KMS-11 (cell line): ENCODE data around the gene CKLF.

Experiments
- H2AFZ ChIP-seq: fragments of 200-600 bp; sonication (generic); 2 replicates; pipeline ENCODE4 v1.6.1; 2016; ENCODE audit warnings: antibody characterized with exemption, mixed run types, low read depth
- H3K27ac ChIP-seq: fragments of 200-600 bp; sonication (generic); 2 replicates; pipeline ENCODE4 v1.6.1; 2016; ENCODE audit warnings: mild to moderate bottlenecking, mixed run types
- H3K27me3 ChIP-seq: fragments of 200-600 bp; sonication (generic); 2 replicates; pipeline ENCODE4 v1.6.1; 2017; ENCODE audit warnings: mild to moderate bottlenecking, low read depth, mixed run types, moderate library complexity; ENCODE audit not compliant: insufficient read depth
- H3K36me3 ChIP-seq: fragments of 200-600 bp; sonication (generic); 2 replicates; pipeline ENCODE4 v1.6.1; 2017; ENCODE audit warnings: mild to moderate bottlenecking, mixed run types; ENCODE audit not compliant: insufficient read depth
- H3K4me1 ChIP-seq: fragments of 200-600 bp; sonication (generic); 2 replicates; pipeline ENCODE4 v1.6.1; 2016; ENCODE audit warnings: mild to moderate bottlenecking, low read depth, mixed run types; ENCODE audit not compliant: poor library complexity, severe bottlenecking
- H3K4me2 ChIP-seq: fragments of 200-600 bp; sonication (generic); 2 replicates; pipeline ENCODE4 v1.7.0; 2016; ENCODE audit warnings: mild to moderate bottlenecking, mixed run types
- H3K4me3 ChIP-seq: fragments of 200-600 bp; sonication (generic); IDR thresholded peaks from 2 replicates; pipeline ENCODE4 v1.6.1; 2017; ENCODE audit warnings: low read depth, low read length, mixed read lengths; ENCODE audit not compliant: insufficient read depth
- H3K79me2 ChIP-seq: fragments of 200-600 bp; sonication (generic); 2 replicates; pipeline ENCODE4 v1.6.1; 2016; ENCODE audit warnings: low read depth, mixed run types; ENCODE audit not compliant: insufficient read depth
- H3K9ac ChIP-seq: fragments of 200-600 bp; sonication (generic); 2 replicates; pipeline ENCODE4 v1.6.1; 2016; ENCODE audit warnings: mild to moderate bottlenecking, mixed run types
- H4K20me1 ChIP-seq: fragments of 200-600 bp; sonication (generic); 2 replicates; pipeline ENCODE4 v1.6.1; 2016; ENCODE audit warnings: mild to moderate bottlenecking, mixed run types; ENCODE audit not compliant: insufficient read depth
- TF ChIP-seq, protein P1 (sequence below): fragments of 200-600 bp; sonication (generic); conservative IDR thresholded peaks from 2 replicates; pipeline ENCODE4 v1.6.1; 2017; ENCODE audit warnings: low read depth, mild to moderate bottlenecking, antibody characterized with exemption, low read length, moderate library complexity, mixed read lengths

Gene CKLF

DNA sequence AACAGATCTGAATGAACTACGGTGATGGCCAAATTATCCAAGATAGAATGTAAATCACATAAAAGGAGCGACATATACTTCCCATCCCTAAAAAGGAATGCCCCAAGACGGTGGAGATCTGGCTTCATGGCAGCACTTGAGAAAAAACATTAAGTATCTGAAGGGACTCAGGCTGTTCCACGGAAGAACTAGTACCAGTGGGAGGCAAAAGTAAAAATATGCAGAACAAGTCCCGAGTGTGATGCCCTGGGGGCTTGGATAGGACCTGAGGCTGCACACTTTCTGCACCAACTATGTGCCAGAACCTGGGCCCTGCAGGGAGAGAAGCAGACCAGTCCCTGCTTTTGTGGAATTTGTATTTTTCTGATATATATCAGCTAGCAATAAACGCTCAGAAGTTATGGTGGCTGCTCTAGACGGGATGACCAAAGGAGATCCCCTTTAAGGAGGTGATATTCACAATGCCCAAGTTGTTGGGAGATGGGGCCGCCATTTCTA, 539 bp upstream of the CKLF start:
- H3K4me2 ChIP-seq = peak overlapping the region; percentile 93
- H3K9ac ChIP-seq = peak overlapping the region; percentile 76
- no peaks in the 10 kb centered on the region for H4K20me1 ChIP-seq
- TF ChIP-seq, protein P1, sequence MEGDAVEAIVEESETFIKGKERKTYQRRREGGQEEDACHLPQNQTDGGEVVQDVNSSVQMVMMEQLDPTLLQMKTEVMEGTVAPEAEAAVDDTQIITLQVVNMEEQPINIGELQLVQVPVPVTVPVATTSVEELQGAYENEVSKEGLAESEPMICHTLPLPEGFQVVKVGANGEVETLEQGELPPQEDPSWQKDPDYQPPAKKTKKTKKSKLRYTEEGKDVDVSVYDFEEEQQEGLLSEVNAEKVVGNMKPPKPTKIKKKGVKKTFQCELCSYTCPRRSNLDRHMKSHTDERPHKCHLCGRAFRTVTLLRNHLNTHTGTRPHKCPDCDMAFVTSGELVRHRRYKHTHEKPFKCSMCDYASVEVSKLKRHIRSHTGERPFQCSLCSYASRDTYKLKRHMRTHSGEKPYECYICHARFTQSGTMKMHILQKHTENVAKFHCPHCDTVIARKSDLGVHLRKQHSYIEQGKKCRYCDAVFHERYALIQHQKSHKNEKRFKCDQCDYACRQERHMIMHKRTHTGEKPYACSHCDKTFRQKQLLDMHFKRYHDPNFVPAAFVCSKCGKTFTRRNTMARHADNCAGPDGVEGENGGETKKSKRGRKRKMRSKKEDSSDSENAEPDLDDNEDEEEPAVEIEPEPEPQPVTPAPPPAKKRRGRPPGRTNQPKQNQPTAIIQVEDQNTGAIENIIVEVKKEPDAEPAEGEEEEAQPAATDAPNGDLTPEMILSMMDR = peak; percentile 13; the same call in 1 of the 2 replicates
- peak overlapping the region; percentile 82 for H2AFZ ChIP-seq
- no peaks in the 10 kb centered on the region for H3K36me3 ChIP-seq
- H3K4me1 ChIP-seq = peaks cover 72% of the 10 kb centered on the region
- H3K4me3 ChIP-seq = no peak overlapping the region
- H3K27ac ChIP-seq = peak overlapping the region; percentile 73
- H3K27me3 ChIP-seq = no peaks in the 10 kb centered on the region
- peaks cover 37% of the 10 kb centered on the region for H3K79me2 ChIP-seq

DNA sequence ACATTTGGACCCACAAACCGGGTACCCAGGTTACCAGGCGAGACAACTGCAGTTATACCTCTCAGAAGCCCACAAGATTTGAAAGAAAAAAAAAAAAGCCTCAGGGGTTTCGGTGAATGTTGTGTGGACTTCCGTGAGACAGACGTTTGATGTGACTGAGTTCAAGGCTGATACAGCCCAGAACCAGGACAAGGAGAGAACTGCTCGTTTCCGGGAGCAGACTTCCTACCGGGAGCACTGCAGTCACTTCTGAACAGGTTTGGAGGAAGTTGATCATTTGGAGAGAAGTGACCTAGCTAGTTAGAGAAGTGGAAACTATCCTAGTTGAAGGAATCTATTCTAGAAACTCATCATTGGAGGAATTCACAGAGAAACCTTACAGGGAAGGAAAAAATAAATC, 847 bp downstream of the CKLF start:
- Histone ChIP-seq H2AFZ (peak overlapping the region; percentile 82; the same call in 1 of the 2 replicates), H3K27ac (no peak overlapping the region), H4K20me1 (no peaks in the 10 kb centered on the region), H3K4me1 (peaks cover 72% of the 10 kb centered on the region), H3K4me2 (peak overlapping the region; percentile 93), H3K27me3 (no peaks in the 10 kb centered on the region), H3K79me2 (peaks cover 51% of the 10 kb centered on the region), H3K4me3 (no peak overlapping the region), H3K36me3 (no peaks in the 10 kb centered on the region), H3K9ac (peak overlapping the region; percentile 76)
- TF ChIP-seq, protein P1 = no peak

DNA sequence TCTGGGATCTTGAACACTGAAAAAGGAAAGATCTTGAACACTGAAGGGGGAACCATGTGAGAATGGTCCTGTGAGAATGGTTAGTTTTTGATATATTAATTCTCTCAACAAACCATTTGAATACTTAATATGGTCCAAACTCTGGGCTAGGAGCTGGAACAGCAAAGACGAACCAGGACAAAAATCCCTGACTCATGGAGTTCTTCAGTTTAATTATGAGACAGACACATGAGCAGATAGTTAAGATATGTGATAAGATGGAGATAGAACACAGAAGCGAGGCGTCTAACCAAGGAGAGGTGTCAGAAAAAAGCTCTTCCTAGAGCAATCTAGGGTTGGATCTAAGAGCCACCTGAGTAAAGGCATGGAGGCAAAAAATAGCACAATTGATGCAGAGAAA, 1.6 kb downstream of the CKLF start:
- Histone ChIP-seq H3K79me2 (peaks cover 59% of the 10 kb centered on the region), H4K20me1 (no peaks in the 10 kb centered on the region), H3K27me3 (no peaks in the 10 kb centered on the region), H3K4me1 (peaks cover 67% of the 10 kb centered on the region), H3K36me3 (no peaks in the 10 kb centered on the region), H3K27ac (no peak overlapping the region), H2AFZ (no peak overlapping the region), H3K4me2 (peak overlapping the region; percentile 93), H3K4me3 (no peak overlapping the region), H3K9ac (no peak overlapping the region)
- TF ChIP-seq, protein P1 = no peak

DNA sequence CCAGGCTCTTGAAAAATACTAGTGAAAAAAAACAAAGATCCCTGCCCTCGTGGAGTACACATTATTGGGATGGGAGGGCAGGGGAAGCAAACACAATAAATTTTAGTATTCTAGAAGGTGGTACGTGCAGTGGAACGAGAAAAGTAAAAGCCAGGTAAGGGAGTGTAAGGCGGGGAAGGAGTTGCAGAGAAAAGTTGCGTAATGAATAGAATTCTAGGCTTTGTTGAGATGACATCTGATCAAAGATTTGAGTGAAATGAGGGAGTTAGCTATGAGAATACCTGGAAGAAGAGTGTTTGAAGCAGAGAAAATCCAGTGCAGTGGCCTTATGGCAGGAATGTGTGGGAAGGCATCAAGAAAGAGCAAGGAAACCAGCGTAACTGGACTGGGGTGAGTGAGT, 2.1 kb downstream of the CKLF start:
- Histone ChIP-seq H3K4me1 (peaks cover 65% of the 10 kb centered on the region), H3K27me3 (no peaks in the 10 kb centered on the region), H2AFZ (no peak overlapping the region), H3K4me2 (peak overlapping the region; percentile 93; the same call in 1 of the 2 replicates), H3K9ac (no peak overlapping the region), H3K4me3 (no peak overlapping the region), H3K27ac (no peak overlapping the region), H4K20me1 (no peaks in the 10 kb centered on the region), H3K36me3 (no peaks in the 10 kb centered on the region), H3K79me2 (peaks cover 64% of the 10 kb centered on the region)
- TF ChIP-seq, protein P1 = no peak
